Upper lobe of left lung (tissue), 4 donors: ENCODE measurements around the gene GPR141.

ENCODE experiments used
- CTCF ChIP-seq, 6 experiments: fragments of 450-650 bp in 4 of 6; fragments of 200-600 bp in 2 of 6; sonication (generic) in 2 of 6; IDR thresholded peaks; one replicate each; pipeline ENCODE4 v1.5.1; 2016 to 2019; ENCODE audit warnings: antibody characterized with exemption in 6 of 6
- EP300 ChIP-seq, 4 donors: sonication (generic); formaldehyde crosslinking; IDR thresholded peaks; one replicate each; pipeline ENCODE4 v1.5.1; 2017; ENCODE audit warnings: antibody characterized with exemption in 4 of 4, control low read depth in 2 of 4
- POLR2A ChIP-seq, 4 donors: fragments of 450-650 bp; IDR thresholded peaks; one replicate each; pipeline ENCODE4 v1.5.1; 2016 to 2017; ENCODE audit warnings: antibody characterized with exemption in 4 of 4, mild to moderate bottlenecking in 2 of 4

GRCh38 chr7:37642028-37642540 is 41.5 kb upstream of the GPR141 start:
- TF ChIP-seq CTCF (IDR thresholded peaks at IDR 0.05) (no peak), EP300 (IDR thresholded peaks at IDR 0.05) (no peak), POLR2A (IDR thresholded peaks at IDR 0.05) (no peak)
